ENCODE data around the gene SLCO3A1.

The SLCO3A1 gene

GRCh38 chr15:91853511-91853947 is at the start of gene SLCO3A1:
TSS of gene SLCO3A1 (plus strand) at chr15:91853708.
- DNase-seq = peak; percentile 78 to 89 (median 80)

GRCh38 chr15:91807122-91807521 is 46.4 kb upstream of the SLCO3A1 start:
- DNase-seq = no peak

- no peak for DNase-seq
Measured at GRCh38 chr15:91813924-91814323, 39.6 kb upstream of the SLCO3A1 start.

GRCh38 chr15:91816942-91817341 is 36.6 kb upstream of the SLCO3A1 start:
- no peak for DNase-seq

- no peak for DNase-seq
Measured at GRCh38 chr15:91821458-91821857, 32.0 kb upstream of the SLCO3A1 start.

GRCh38 chr15:91824256-91824655 is 29.3 kb upstream of the SLCO3A1 start:
- DNase-seq = no peak

GRCh38 chr15:91826443-91826842 is 27.1 kb upstream of the SLCO3A1 start:
- DNase-seq = no peak

- no peak for DNase-seq
Measured at GRCh38 chr15:91833056-91833455, 20.5 kb upstream of the SLCO3A1 start.

GRCh38 chr15:91839867-91840266 is 13.6 kb upstream of the SLCO3A1 start:
- DNase-seq = no peak

- no peak for DNase-seq
Measured at GRCh38 chr15:91841861-91842260, 11.6 kb upstream of the SLCO3A1 start.

GRCh38 chr15:91844341-91844740 is 9.2 kb upstream of the SLCO3A1 start:
- no peak for DNase-seq

GRCh38 chr15:91844928-91845327 is 8.6 kb upstream of the SLCO3A1 start:
- DNase-seq = no peak

- no peak for DNase-seq
Measured at GRCh38 chr15:91845720-91846119, 7.8 kb upstream of the SLCO3A1 start.

GRCh38 chr15:91849180-91849579 is 4.3 kb upstream of the SLCO3A1 start:
- no peak for DNase-seq

GRCh38 chr15:91849749-91850161 is 3.8 kb upstream of the SLCO3A1 start:
- DNase-seq = peak; percentile 66 to 79 (median 77)

- DNase-seq = peak; percentile 94 to 95 (median 95)
Measured at GRCh38 chr15:91852741-91853510, 582 bp upstream of the SLCO3A1 start.

GRCh38 chr15:91853948-91854638 is 585 bp downstream of the SLCO3A1 start:
- peak; percentile 52 to 77 (median 64) for DNase-seq

GRCh38 chr15:91854639-91854990 is 1.1 kb downstream of the SLCO3A1 start:
- peak; percentile 85 to 94 (median 93) for DNase-seq

GRCh38 chr15:91855241-91855640 is 1.7 kb downstream of the SLCO3A1 start:
- DNase-seq = no peak

- no peak for DNase-seq
Measured at GRCh38 chr15:91855684-91856489, 2.4 kb downstream of the SLCO3A1 start.

GRCh38 chr15:91857224-91857585 is 3.7 kb downstream of the SLCO3A1 start:
- no peak for DNase-seq

GRCh38 chr15:91857772-91858171 is 4.3 kb downstream of the SLCO3A1 start:
- DNase-seq = peak in 2 of 3 donors; percentile 67 to 70

- no peak for DNase-seq
Measured at GRCh38 chr15:91860498-91860897, 7.0 kb downstream of the SLCO3A1 start.
